GM12878 (cell line): ENCODE data around the gene DENND6B. TPM values are rescaled to one million over a fixed set of nuclear protein-coding genes. Genes with fewer than 3 reads are reported as not detected.

ENCODE experiments used
- GATAD2B ChIP-seq: fragments of 450-650 bp; conservative IDR thresholded peaks from 2 replicates; pipeline ENCODE4 v1.6.1; 2017; ENCODE audit warnings: low read depth, mild to moderate bottlenecking, moderate library complexity
- JUND ChIP-seq: IDR thresholded peaks from 2 replicates; pipeline ENCODE4 v1.6.1; 2012; ENCODE audit warnings: low read depth, mild to moderate bottlenecking, low read length, improper control_type of control experiment, moderate library complexity
- NBN ChIP-seq: fragments of 450-650 bp; IDR thresholded peaks from 2 replicates; pipeline ENCODE4 v1.6.1; 2016
- NR2C1 ChIP-seq: fragments of 450-650 bp; IDR thresholded peaks from 2 replicates; pipeline ENCODE4 v1.6.1; 2017; ENCODE audit warnings: antibody characterized with exemption, mild to moderate bottlenecking, moderate library complexity
- PAX5 ChIP-seq: IDR thresholded peaks from 2 replicates; pipeline ENCODE4 v1.6.1; 2011; ENCODE audit warnings: low read depth, low read length, borderline replicate concordance
- PML ChIP-seq: IDR thresholded peaks from 2 replicates; pipeline ENCODE4 v1.6.1; 2012; ENCODE audit warnings: low read length, inconsistent platforms
- SIN3A ChIP-seq: IDR thresholded peaks from 2 replicates; pipeline ENCODE4 v1.6.1; 2012; ENCODE audit warnings: low read depth, low read length, improper control_type of control experiment
- polyA plus RNA-seq, 11 experiments: library from polyadenylated mRNA; depleted of rRNA in 4 of 11; unstranded in 6 of 11; stranded (reverse) in 5 of 11; fragments of >200 nt; fragmentation: Nextera tagmentation in 4 of 11; fragmentation: Illumina TruSeq in 1 of 11; extraction: Ambion mirVana in 4 of 11; extraction: Trizol in 1 of 11; gene quantifications; 1 replicate in 1 of 11; 2 replicates in 10 of 11; pipeline versions ENCODE4 v1.2.1 to v1.2.3, GENCODE V29; 2011 to 2016; ENCODE audit warnings: inconsistent platforms in 2 of 11, missing spikeins in 2 of 11, low read depth in 1 of 11
- total RNA-seq, 4 experiments: library from RNA; depleted of rRNA in 3 of 4; stranded (reverse); fragments of >200 nt in 3 of 4; fragmentation: Illumina TruSeq in 1 of 4; extraction: Trizol in 1 of 4; gene quantifications; 2 replicates each; pipeline versions ENCODE4 v1.2.1 to v1.2.3, GENCODE V29; 2013 to 2021
- TF ChIP-seq, protein P1 (sequence below): fragments of 150-350 bp; IDR thresholded peaks from 2 replicates; pipeline ENCODE4 v1.6.1; 2016; ENCODE audit warnings: low read depth, low read length
- TF ChIP-seq, protein P2 (sequence below): fragments of 450-650 bp; IDR thresholded peaks from 2 replicates; pipeline ENCODE4 v1.6.1; 2017; ENCODE audit warnings: mild to moderate bottlenecking, low read depth, inconsistent platforms; ENCODE audit not compliant: poor library complexity, severe bottlenecking

The DENND6B gene
- total and polyA plus RNA-seq, 10 of the 15 experiments (the other 5 are each of a cell fraction or from before 2014, with no cell fraction given): 0.72 to 11.3 (median 6.2) TPM

DNA sequence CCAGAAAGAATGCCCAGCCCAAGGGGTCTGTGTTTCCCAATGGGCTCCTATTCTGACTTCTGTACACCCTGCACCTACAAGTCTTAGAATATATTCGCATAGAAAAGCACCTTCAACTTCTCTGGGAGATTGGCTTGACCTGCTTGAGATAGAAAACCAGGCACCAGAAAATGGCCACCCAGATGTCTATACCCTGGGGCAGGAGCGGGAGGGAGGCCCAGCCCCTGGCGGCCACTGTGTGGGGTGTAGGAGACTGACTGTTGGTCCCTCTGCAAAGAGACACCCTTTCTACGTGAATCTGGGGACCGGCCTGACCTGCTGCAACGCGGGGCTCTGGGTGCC, 8.5 kb downstream of the DENND6B start (continued):
- TF ChIP-seq, protein P1, sequence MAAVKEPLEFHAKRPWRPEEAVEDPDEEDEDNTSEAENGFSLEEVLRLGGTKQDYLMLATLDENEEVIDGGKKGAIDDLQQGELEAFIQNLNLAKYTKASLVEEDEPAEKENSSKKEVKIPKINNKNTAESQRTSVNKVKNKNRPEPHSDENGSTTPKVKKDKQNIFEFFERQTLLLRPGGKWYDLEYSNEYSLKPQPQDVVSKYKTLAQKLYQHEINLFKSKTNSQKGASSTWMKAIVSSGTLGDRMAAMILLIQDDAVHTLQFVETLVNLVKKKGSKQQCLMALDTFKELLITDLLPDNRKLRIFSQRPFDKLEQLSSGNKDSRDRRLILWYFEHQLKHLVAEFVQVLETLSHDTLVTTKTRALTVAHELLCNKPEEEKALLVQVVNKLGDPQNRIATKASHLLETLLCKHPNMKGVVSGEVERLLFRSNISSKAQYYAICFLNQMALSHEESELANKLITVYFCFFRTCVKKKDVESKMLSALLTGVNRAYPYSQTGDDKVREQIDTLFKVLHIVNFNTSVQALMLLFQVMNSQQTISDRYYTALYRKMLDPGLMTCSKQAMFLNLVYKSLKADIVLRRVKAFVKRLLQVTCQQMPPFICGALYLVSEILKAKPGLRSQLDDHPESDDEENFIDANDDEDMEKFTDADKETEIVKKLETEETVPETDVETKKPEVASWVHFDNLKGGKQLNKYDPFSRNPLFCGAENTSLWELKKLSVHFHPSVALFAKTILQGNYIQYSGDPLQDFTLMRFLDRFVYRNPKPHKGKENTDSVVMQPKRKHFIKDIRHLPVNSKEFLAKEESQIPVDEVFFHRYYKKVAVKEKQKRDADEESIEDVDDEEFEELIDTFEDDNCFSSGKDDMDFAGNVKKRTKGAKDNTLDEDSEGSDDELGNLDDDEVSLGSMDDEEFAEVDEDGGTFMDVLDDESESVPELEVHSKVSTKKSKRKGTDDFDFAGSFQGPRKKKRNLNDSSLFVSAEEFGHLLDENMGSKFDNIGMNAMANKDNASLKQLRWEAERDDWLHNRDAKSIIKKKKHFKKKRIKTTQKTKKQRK: no peak
- no peak for TF ChIP-seq NBN
- no peak for TF ChIP-seq PML
- TF ChIP-seq JUND: no peak
- no peak for TF ChIP-seq SIN3A
- TF ChIP-seq PAX5: no peak
- TF ChIP-seq, protein P2, sequence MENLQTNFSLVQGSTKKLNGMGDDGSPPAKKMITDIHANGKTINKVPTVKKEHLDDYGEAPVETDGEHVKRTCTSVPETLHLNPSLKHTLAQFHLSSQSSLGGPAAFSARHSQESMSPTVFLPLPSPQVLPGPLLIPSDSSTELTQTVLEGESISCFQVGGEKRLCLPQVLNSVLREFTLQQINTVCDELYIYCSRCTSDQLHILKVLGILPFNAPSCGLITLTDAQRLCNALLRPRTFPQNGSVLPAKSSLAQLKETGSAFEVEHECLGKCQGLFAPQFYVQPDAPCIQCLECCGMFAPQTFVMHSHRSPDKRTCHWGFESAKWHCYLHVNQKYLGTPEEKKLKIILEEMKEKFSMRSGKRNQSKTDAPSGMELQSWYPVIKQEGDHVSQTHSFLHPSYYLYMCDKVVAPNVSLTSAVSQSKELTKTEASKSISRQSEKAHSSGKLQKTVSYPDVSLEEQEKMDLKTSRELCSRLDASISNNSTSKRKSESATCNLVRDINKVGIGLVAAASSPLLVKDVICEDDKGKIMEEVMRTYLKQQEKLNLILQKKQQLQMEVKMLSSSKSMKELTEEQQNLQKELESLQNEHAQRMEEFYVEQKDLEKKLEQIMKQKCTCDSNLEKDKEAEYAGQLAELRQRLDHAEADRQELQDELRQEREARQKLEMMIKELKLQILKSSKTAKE: no peak
- no peak for TF ChIP-seq GATAD2B
- TF ChIP-seq NR2C1: no peak
